Adipocyte (in vitro differentiated cells): ENCODE results near the gene CASP5.
"Not testable (repeated sequence)": the region's sequence is repeated elsewhere in the genome, so short reads cannot be mapped to it uniquely, and the experiment has no call there.

Source experiments
- DNase-seq: peaks from one replicate; pipeline ENCODE4 v3.0.0-alpha.2; 2015; ENCODE audit warnings: low read depth
- H3K27me3 ChIP-seq: replicated peaks from 2 replicates; pipeline ENCODE4 v1.7.0; 2013; ENCODE audit warnings: mild to moderate bottlenecking, low read length, moderate library complexity; ENCODE audit not compliant: control insufficient read depth, insufficient read depth
- H3K36me3 ChIP-seq: 2 replicates; pipeline ENCODE4 v1.7.0; 2013; ENCODE audit warnings: low read length, mild to moderate bottlenecking, moderate library complexity; ENCODE audit not compliant: control insufficient read depth, insufficient read depth, severe bottlenecking
- H3K4me1 ChIP-seq: 2 replicates; pipeline ENCODE4 v1.7.0; 2013; ENCODE audit warnings: mild to moderate bottlenecking, low read length, moderate library complexity; ENCODE audit not compliant: control insufficient read depth, insufficient read depth
- H3K4me3 ChIP-seq: 2 replicates; pipeline ENCODE4 v1.7.0; 2013; ENCODE audit warnings: mild to moderate bottlenecking, low read length, moderate library complexity
- H3K9ac ChIP-seq: 2 replicates; pipeline ENCODE4 v1.7.0; 2013; ENCODE audit warnings: mild to moderate bottlenecking, low read length, moderate library complexity
- H3K9me3 ChIP-seq: 2 replicates; pipeline ENCODE4 v1.7.0; 2013; ENCODE audit warnings: mild to moderate bottlenecking, low read length, moderate library complexity; ENCODE audit not compliant: control insufficient read depth

The CASP5 gene

GRCh38 chr11:105023003-105023402, at the start of gene CASP5:
TSS of gene CASP5 (minus strand) at chr11:105023168. CDS start at chr11:105023136, 32 bp downstream.
- H3K27me3 ChIP-seq = no peaks in the 10 kb centered on the region
- peaks cover 13% of the 10 kb centered on the region for H3K36me3 ChIP-seq
- no peak for DNase-seq
- H3K9ac ChIP-seq = no peak within 1 kb of the TSS
- no peaks in the 10 kb centered on the region for H3K4me1 ChIP-seq
- H3K4me3 ChIP-seq = no peak within 1 kb of the TSS
- no peaks in the 10 kb centered on the region for H3K9me3 ChIP-seq

GRCh38 chr11:105072080-105072479, 49.1 kb upstream of the CASP5 start:
- H3K4me1 ChIP-seq, H3K9me3 ChIP-seq, H3K27me3 ChIP-seq, DNase-seq, H3K4me3 ChIP-seq, H3K9ac ChIP-seq, H3K36me3 ChIP-seq: not testable (repeated sequence)

- peaks cover 8% of the 10 kb centered on the region for H3K4me1 ChIP-seq
- H3K4me3 ChIP-seq = no peak overlapping the region
- no peaks in the 10 kb centered on the region for H3K9me3 ChIP-seq
- no peak overlapping the region for H3K9ac ChIP-seq
- no peak for DNase-seq
- H3K36me3 ChIP-seq = no peaks in the 10 kb centered on the region
- H3K27me3 ChIP-seq = no peaks in the 10 kb centered on the region
Observed at GRCh38 chr11:105071089-105071732, 48.2 kb upstream of the CASP5 start.

- H3K4me1 ChIP-seq = peaks cover 8% of the 10 kb centered on the region
- no peaks in the 10 kb centered on the region for H3K9me3 ChIP-seq
- H3K4me3 ChIP-seq = no peak overlapping the region
Observed at GRCh38 chr11:105070306-105070705, 47.3 kb upstream of the CASP5 start.

GRCh38 chr11:105069749-105070148, 46.8 kb upstream of the CASP5 start:
- not testable (repeated sequence) for H3K4me1 ChIP-seq, H3K36me3 ChIP-seq, DNase-seq, H3K27me3 ChIP-seq, H3K4me3 ChIP-seq, H3K9ac ChIP-seq, H3K9me3 ChIP-seq

More at GRCh38 chr11:105070306-105070705, 47.3 kb upstream of the CASP5 start:
- H3K36me3 ChIP-seq = no peaks in the 10 kb centered on the region
- H3K27me3 ChIP-seq = no peaks in the 10 kb centered on the region
- H3K9ac ChIP-seq = no peak overlapping the region
- DNase-seq = no peak

GRCh38 chr11:105063245-105063941, 40.4 kb upstream of the CASP5 start:
- not testable (repeated sequence) for DNase-seq, H3K36me3 ChIP-seq, H3K9ac ChIP-seq, H3K4me1 ChIP-seq, H3K27me3 ChIP-seq, H3K9me3 ChIP-seq
- H3K4me3 ChIP-seq = peak overlapping the region; percentile 23

- Histone ChIP-seq H3K4me3 (no peak overlapping the region), H3K36me3 (no peaks in the 10 kb centered on the region), H3K9ac (no peak overlapping the region), H3K4me1 (peaks cover 8% of the 10 kb centered on the region), H3K27me3 (no peaks in the 10 kb centered on the region), H3K9me3 (no peaks in the 10 kb centered on the region)
- no peak for DNase-seq
Observed at GRCh38 chr11:105057432-105057831, 34.5 kb upstream of the CASP5 start.

- Histone ChIP-seq H3K27me3 (no peaks in the 10 kb centered on the region), H3K4me3 (no peak overlapping the region), H3K4me1 (peaks cover 8% of the 10 kb centered on the region), H3K9me3 (no peaks in the 10 kb centered on the region), H3K36me3 (no peaks in the 10 kb centered on the region), H3K9ac (no peak overlapping the region)
- DNase-seq = no peak
Observed at GRCh38 chr11:105056446-105056845, 33.5 kb upstream of the CASP5 start.

DNA sequence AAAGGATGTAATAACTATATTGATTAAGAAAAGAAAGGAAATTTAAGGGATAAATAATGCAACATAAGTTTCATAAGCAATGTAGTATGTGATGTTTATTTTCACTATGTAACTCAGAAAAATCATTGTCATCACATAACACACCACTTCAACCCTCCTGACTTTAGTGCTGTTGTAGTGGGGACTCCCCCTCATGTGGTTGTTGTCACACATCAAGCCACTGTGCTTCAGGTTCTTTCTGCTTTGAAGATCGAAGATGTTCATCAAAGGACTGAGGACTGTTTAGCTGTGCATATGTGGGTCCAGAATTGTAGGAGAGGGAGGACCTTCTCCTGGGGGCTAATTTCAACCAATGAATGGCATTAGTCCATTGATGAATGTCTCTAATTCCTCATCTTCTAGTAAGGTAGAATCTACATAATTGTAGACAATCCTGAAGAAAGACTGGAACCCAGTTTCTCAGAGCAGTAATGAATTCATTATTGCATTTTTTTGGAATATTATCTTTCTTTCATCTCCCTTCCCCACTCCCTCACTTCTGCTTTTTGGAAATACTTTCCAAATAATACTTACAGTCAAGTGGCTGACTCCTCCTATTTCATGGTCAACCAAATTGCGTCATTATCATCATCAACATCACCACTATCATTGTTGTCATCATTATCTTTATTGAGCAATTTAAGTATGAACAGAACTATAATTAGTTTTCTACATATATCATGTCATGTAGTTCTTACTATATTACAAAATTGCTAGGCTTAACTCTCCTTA, 31.9 kb upstream of the CASP5 start:
- peaks cover 8% of the 10 kb centered on the region for H3K4me1 ChIP-seq
- H3K9me3 ChIP-seq = no peaks in the 10 kb centered on the region
- no peaks in the 10 kb centered on the region for H3K27me3 ChIP-seq
- no peak for DNase-seq
- no peak overlapping the region for H3K4me3 ChIP-seq
- H3K36me3 ChIP-seq = no peaks in the 10 kb centered on the region
- H3K9ac ChIP-seq = no peak overlapping the region

DNA sequence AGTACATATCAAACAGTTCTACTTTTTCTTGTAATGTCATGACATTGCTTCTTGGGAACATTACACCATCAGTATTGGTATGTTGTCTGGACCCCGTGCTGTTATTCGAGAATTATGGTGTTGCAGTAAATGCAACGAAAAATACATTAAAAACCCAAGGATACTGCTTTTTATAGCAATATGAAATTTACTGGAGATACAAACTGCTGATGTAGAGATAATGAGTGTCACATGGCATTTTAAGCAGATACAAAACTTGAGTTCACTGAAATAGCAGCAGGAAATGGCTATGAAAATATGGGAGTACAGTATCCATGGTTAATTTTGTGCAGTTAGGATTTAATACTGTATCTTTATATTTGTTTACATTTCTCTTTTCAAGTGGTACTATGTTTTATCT, 29.5 kb upstream of the CASP5 start:
- Histone ChIP-seq H3K36me3 (no peaks in the 10 kb centered on the region), H3K9me3 (no peaks in the 10 kb centered on the region), H3K4me1 (peaks cover 5% of the 10 kb centered on the region), H3K4me3 (no peak overlapping the region), H3K27me3 (no peaks in the 10 kb centered on the region), H3K9ac (no peak overlapping the region)
- no peak for DNase-seq

DNA sequence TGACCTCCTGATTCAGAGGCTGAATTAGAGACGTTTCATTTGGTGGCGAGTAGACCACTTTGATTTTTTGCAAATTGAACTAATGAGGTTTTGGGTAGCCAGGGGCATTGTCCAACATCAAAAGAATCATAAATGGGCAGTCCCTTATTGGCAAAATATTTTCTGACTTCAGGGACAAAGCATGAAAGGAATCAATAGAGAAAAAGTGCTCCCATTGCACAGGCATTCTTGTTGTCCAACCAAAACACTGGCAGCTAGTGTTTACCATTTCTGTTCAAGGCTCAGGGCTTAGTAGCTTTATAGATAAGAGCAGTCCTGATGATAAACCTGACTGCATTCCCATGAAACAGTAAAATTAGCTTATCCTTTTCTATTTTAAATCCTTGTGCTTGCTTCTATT, 28.6 kb upstream of the CASP5 start:
- H3K36me3 ChIP-seq = no peaks in the 10 kb centered on the region
- H3K9me3 ChIP-seq = no peaks in the 10 kb centered on the region
- peaks cover 9% of the 10 kb centered on the region for H3K4me1 ChIP-seq
- no peaks in the 10 kb centered on the region for H3K27me3 ChIP-seq
- no peak overlapping the region for H3K9ac ChIP-seq
- no peak for DNase-seq
- H3K4me3 ChIP-seq = no peak overlapping the region
